ENCODE data around the gene IRGM.
"Not testable (repeated sequence)": the region's sequence is repeated elsewhere in the genome, so short reads cannot be mapped to it uniquely, and the experiment has no call there.

IRGM gene

GRCh38 chr5:150845185-150845859, 999 bp upstream of the IRGM start:
- 93 to 95% methylated on average over 28 to 31 of the region's 32 CpGs for WGBS, 2 experiments (ENCODE audit: insufficient coverage in 2 of 2)

GRCh38 chr5:150846654-150847333, 473 bp downstream of the IRGM start:
- WGBS, 2 experiments (ENCODE audit: insufficient coverage in 2 of 2): 70 to 76% methylated on average over 16 to 19 of the region's 22 CpGs
- Histone ChIP-seq H3K9me3 (ENCODE audit: control insufficient read depth, low read length) (no peaks in the 10 kb centered on the region), H3K27ac (ENCODE audit: low read depth, low read length, severe bottlenecking) (no peak overlapping the region), H3K4me3 (ENCODE audit: extremely low read depth, insufficient read depth, low read length, poor library complexity, severe bottlenecking) (no peak overlapping the region), H3K4me1 (ENCODE audit: control insufficient read depth, insufficient read depth, low read length, poor library complexity, severe bottlenecking) (no peaks in the 10 kb centered on the region), H3K36me3 (ENCODE audit: control insufficient read depth, insufficient read depth, low read length) (no peaks in the 10 kb centered on the region)

More at GRCh38 chr5:150845185-150845859, 999 bp upstream of the IRGM start:
- not testable (repeated sequence) for H3K4me3 ChIP-seq (ENCODE audit: extremely low read depth, insufficient read depth, low read length, poor library complexity, severe bottlenecking); H3K9me3 ChIP-seq (ENCODE audit: control insufficient read depth, low read length); H3K27ac ChIP-seq (ENCODE audit: low read depth, low read length, severe bottlenecking); H3K4me1 ChIP-seq (ENCODE audit: control insufficient read depth, insufficient read depth, low read length, poor library complexity, severe bottlenecking); H3K36me3 ChIP-seq (ENCODE audit: control insufficient read depth, insufficient read depth, low read length)

- Histone ChIP-seq H3K4me1 (ENCODE audit: control insufficient read depth, insufficient read depth, low read length, poor library complexity, severe bottlenecking) (no peaks in the 10 kb centered on the region), H3K9me3 (ENCODE audit: control insufficient read depth, low read length) (no peaks in the 10 kb centered on the region), H3K27ac (ENCODE audit: low read depth, low read length, severe bottlenecking) (no peak overlapping the region), H3K4me3 (ENCODE audit: extremely low read depth, insufficient read depth, low read length, poor library complexity, severe bottlenecking) (no peak overlapping the region), H3K36me3 (ENCODE audit: control insufficient read depth, insufficient read depth, low read length) (no peaks in the 10 kb centered on the region)
- 50 to 55% methylated on average over 5 of the region's 5 CpGs for WGBS, 2 experiments (ENCODE audit: insufficient coverage in 2 of 2)
Observed at GRCh38 chr5:150847334-150847695, 994 bp downstream of the IRGM start.

- no peaks in the 10 kb centered on the region for H3K36me3 ChIP-seq (ENCODE audit: control insufficient read depth, insufficient read depth, low read length)
- no peaks in the 10 kb centered on the region for H3K4me1 ChIP-seq (ENCODE audit: control insufficient read depth, insufficient read depth, low read length, poor library complexity, severe bottlenecking)
- 67 to 76% methylated on average over 3 of the region's 4 CpGs for WGBS, 2 experiments (ENCODE audit: insufficient coverage in 2 of 2)
- H3K27ac ChIP-seq (ENCODE audit: low read depth, low read length, severe bottlenecking): no peak overlapping the region
- H3K4me3 ChIP-seq (ENCODE audit: extremely low read depth, insufficient read depth, low read length, poor library complexity, severe bottlenecking): no peak overlapping the region
- H3K9me3 ChIP-seq (ENCODE audit: control insufficient read depth, low read length): no peaks in the 10 kb centered on the region
Observed at GRCh38 chr5:150848271-150848670, 1.9 kb downstream of the IRGM start.

- Histone ChIP-seq H3K27ac (ENCODE audit: low read depth, low read length, severe bottlenecking) (no peak overlapping the region), H3K9me3 (ENCODE audit: control insufficient read depth, low read length) (no peaks in the 10 kb centered on the region), H3K36me3 (ENCODE audit: control insufficient read depth, insufficient read depth, low read length) (no peaks in the 10 kb centered on the region), H3K4me1 (ENCODE audit: control insufficient read depth, insufficient read depth, low read length, poor library complexity, severe bottlenecking) (no peaks in the 10 kb centered on the region), H3K4me3 (ENCODE audit: extremely low read depth, insufficient read depth, low read length, poor library complexity, severe bottlenecking) (no peak overlapping the region)
- 100% methylated on average over 1 to 2 of the region's 3 CpGs for WGBS, 2 experiments (ENCODE audit: insufficient coverage in 2 of 2)
Observed at GRCh38 chr5:150851039-150851438, 4.7 kb downstream of the IRGM start.

GRCh38 chr5:150853561-150853960, 7.2 kb downstream of the IRGM start:
- no peaks in the 10 kb centered on the region for H3K36me3 ChIP-seq (ENCODE audit: control insufficient read depth, insufficient read depth, low read length)
- H3K27ac ChIP-seq (ENCODE audit: low read depth, low read length, severe bottlenecking): no peak overlapping the region
- WGBS, 2 experiments (ENCODE audit: insufficient coverage in 2 of 2): no CpG with 5 or more reads among the region's 2 CpGs
- H3K4me3 ChIP-seq (ENCODE audit: extremely low read depth, insufficient read depth, low read length, poor library complexity, severe bottlenecking): no peak overlapping the region
- H3K9me3 ChIP-seq (ENCODE audit: control insufficient read depth, low read length): no peaks in the 10 kb centered on the region
- H3K4me1 ChIP-seq (ENCODE audit: control insufficient read depth, insufficient read depth, low read length, poor library complexity, severe bottlenecking): no peaks in the 10 kb centered on the region

GRCh38 chr5:150856700-150857099, 10.4 kb downstream of the IRGM start:
- not testable (repeated sequence) for H3K4me1 ChIP-seq (ENCODE audit: control insufficient read depth, insufficient read depth, low read length, poor library complexity, severe bottlenecking); H3K4me3 ChIP-seq (ENCODE audit: extremely low read depth, insufficient read depth, low read length, poor library complexity, severe bottlenecking); H3K36me3 ChIP-seq (ENCODE audit: control insufficient read depth, insufficient read depth, low read length); H3K27ac ChIP-seq (ENCODE audit: low read depth, low read length, severe bottlenecking); H3K9me3 ChIP-seq (ENCODE audit: control insufficient read depth, low read length)
- 71 to 75% methylated on average over 1 of the region's 3 CpGs for WGBS, 2 experiments (ENCODE audit: insufficient coverage in 2 of 2)

GRCh38 chr5:150860246-150860821, 14.0 kb downstream of the IRGM start:
- Histone ChIP-seq H3K9me3 (ENCODE audit: control insufficient read depth, low read length) (peaks cover 12% of the 10 kb centered on the region), H3K4me1 (ENCODE audit: control insufficient read depth, insufficient read depth, low read length, poor library complexity, severe bottlenecking) (no peaks in the 10 kb centered on the region), H3K4me3 (ENCODE audit: extremely low read depth, insufficient read depth, low read length, poor library complexity, severe bottlenecking) (no peak overlapping the region), H3K36me3 (ENCODE audit: control insufficient read depth, insufficient read depth, low read length) (no peaks in the 10 kb centered on the region), H3K27ac (ENCODE audit: low read depth, low read length, severe bottlenecking) (no peak overlapping the region)
- WGBS, 2 experiments (ENCODE audit: insufficient coverage in 2 of 2): 60% methylated on average over 1 of the region's 2 CpGs; no CpG with 5 or more reads in 1 of the 2 experiments

GRCh38 chr5:150862070-150862469, 15.7 kb downstream of the IRGM start:
- Histone ChIP-seq H3K9me3 (ENCODE audit: control insufficient read depth, low read length) (peaks cover 12% of the 10 kb centered on the region), H3K36me3 (ENCODE audit: control insufficient read depth, insufficient read depth, low read length) (no peaks in the 10 kb centered on the region), H3K4me3 (ENCODE audit: extremely low read depth, insufficient read depth, low read length, poor library complexity, severe bottlenecking) (no peak overlapping the region), H3K4me1 (ENCODE audit: control insufficient read depth, insufficient read depth, low read length, poor library complexity, severe bottlenecking) (no peaks in the 10 kb centered on the region), H3K27ac (ENCODE audit: low read depth, low read length, severe bottlenecking) (no peak overlapping the region)
- no CpG with 5 or more reads among the region's 1 CpG for WGBS, 2 experiments (ENCODE audit: insufficient coverage in 2 of 2)

- no peak overlapping the region for H3K4me3 ChIP-seq (ENCODE audit: extremely low read depth, insufficient read depth, low read length, poor library complexity, severe bottlenecking)
- H3K36me3 ChIP-seq (ENCODE audit: control insufficient read depth, insufficient read depth, low read length): no peaks in the 10 kb centered on the region
- H3K27ac ChIP-seq (ENCODE audit: low read depth, low read length, severe bottlenecking): no peak overlapping the region
- peaks cover 10% of the 10 kb centered on the region for H3K9me3 ChIP-seq (ENCODE audit: control insufficient read depth, low read length)
- no peaks in the 10 kb centered on the region for H3K4me1 ChIP-seq (ENCODE audit: control insufficient read depth, insufficient read depth, low read length, poor library complexity, severe bottlenecking)
Observed at GRCh38 chr5:150879358-150879757, 33.0 kb downstream of the IRGM start.
